CD4-positive, alpha-beta memory T cell (primary cell): ENCODE measurements around the gene HDGFL2. TPM values are rescaled to one million over a fixed set of nuclear protein-coding genes. Genes with fewer than 3 reads are reported as not detected.
A peak's percentile ranks its signal among the peaks of the same experiment; 100 is the strongest.

Source experiments
- CTCF ChIA-PET: fragments of 350-600 bp; sonication (Branson Sonifier 250); formaldehyde crosslinking; loops from one replicate; lab custom pipeline; 2021; ENCODE audit warnings: inconsistent platforms; ENCODE audit not compliant: partially characterized antibody; lab: Charles Lee
- POLR2A ChIA-PET: fragments of 350-600 bp; sonication (Branson Sonifier 250); formaldehyde crosslinking; loops from one replicate; lab custom pipeline; 2021; ENCODE audit not compliant: partially characterized antibody; lab: Charles Lee
- DNase-seq, 5 donors: peaks; one replicate each; pipeline versions ENCODE4 v3.0.0 to v3.0.0-alpha.2; 2020 to 2022; ENCODE audit warnings: mixed read lengths in 1 of 5
- H3K27ac ChIP-seq: one replicate; pipeline ENCODE4 v1.7.0; 2013; ENCODE audit warnings: low read depth, low read length
- H3K27me3 ChIP-seq: 2 replicates; pipeline ENCODE4 v1.7.0; 2013; ENCODE audit warnings: mild to moderate bottlenecking, low read length, moderate library complexity; ENCODE audit not compliant: insufficient read depth
- H3K36me3 ChIP-seq: 2 replicates; pipeline ENCODE4 v1.7.0; 2013; ENCODE audit warnings: mild to moderate bottlenecking, low read length, moderate library complexity; ENCODE audit not compliant: insufficient read depth
- H3K4me1 ChIP-seq: 2 replicates; pipeline ENCODE4 v1.7.0; 2013; ENCODE audit warnings: mild to moderate bottlenecking, low read length, moderate library complexity; ENCODE audit not compliant: insufficient read depth
- H3K4me3 ChIP-seq, 2 donors: one replicate each; pipeline ENCODE4 v1.7.0; 2013; ENCODE audit warnings: low read length in 2 of 2, mild to moderate bottlenecking in 1 of 2
- H3K9me3 ChIP-seq, 2 donors: one replicate each; pipeline ENCODE4 v1.7.0; 2013; ENCODE audit warnings: low read length in 2 of 2, control low read depth in 1 of 2; ENCODE audit not compliant: control insufficient read depth in 1 of 2
- H3K27ac Mint-ChIP-seq, 7 donors: one replicate each; pipeline ENCODE4 v1.8.0; 2020 to 2021; ENCODE audit warnings: mixed read lengths in 7 of 7, mild to moderate bottlenecking in 6 of 7, inconsistent platforms in 3 of 7, moderate library complexity in 3 of 7
- H3K27me3 Mint-ChIP-seq, 2 donors: one replicate each; pipeline ENCODE4 v1.8.0; 2020 to 2021; ENCODE audit warnings: mixed read lengths in 2 of 2
- H3K36me3 Mint-ChIP-seq, 2 donors: one replicate each; pipeline ENCODE4 v1.8.0; 2020 to 2021; ENCODE audit warnings: mixed read lengths in 2 of 2, inconsistent platforms in 1 of 2, mild to moderate bottlenecking in 1 of 2
- H3K4me1 Mint-ChIP-seq, 4 donors: one replicate each; pipeline ENCODE4 v1.8.0; 2020 to 2021; ENCODE audit warnings: mixed read lengths in 4 of 4, mild to moderate bottlenecking in 1 of 4
- H3K4me3 Mint-ChIP-seq, 8 donors: one replicate each; pipeline ENCODE4 v1.8.0; 2020 to 2021; ENCODE audit warnings: mixed read lengths in 8 of 8, mild to moderate bottlenecking in 7 of 8, moderate library complexity in 6 of 8, inconsistent platforms in 3 of 8
- H3K9me3 Mint-ChIP-seq, 8 donors: one replicate each; pipeline ENCODE4 v1.8.0; 2020 to 2021; ENCODE audit warnings: mixed read lengths in 8 of 8, mild to moderate bottlenecking in 5 of 8, inconsistent platforms in 3 of 8, moderate library complexity in 1 of 8
- intact Hi-C: fragments of 100-400 bp; cut with micrococcal nuclease; formaldehyde crosslinking; loops from one replicate; pipeline ENCODE4 v1.15.1; 2023
- polyA plus RNA-seq, 2 donors: library from polyadenylated mRNA; unstranded; fragments of 300-500 nt; fragmentation: Illumina TruSeq; gene quantifications; one replicate each; pipeline ENCODE4 v1.2.3, GENCODE V29; 2021
- total RNA-seq, 2 experiments: library from RNA; stranded (reverse); gene quantifications; one replicate each; pipeline ENCODE4 v1.2.3, GENCODE V29; 2021

The HDGFL2 gene
- total and polyA plus RNA-seq, 4 experiments from 2014 or later: 3.5 to 39.7 (median 31.3) TPM

DNA sequence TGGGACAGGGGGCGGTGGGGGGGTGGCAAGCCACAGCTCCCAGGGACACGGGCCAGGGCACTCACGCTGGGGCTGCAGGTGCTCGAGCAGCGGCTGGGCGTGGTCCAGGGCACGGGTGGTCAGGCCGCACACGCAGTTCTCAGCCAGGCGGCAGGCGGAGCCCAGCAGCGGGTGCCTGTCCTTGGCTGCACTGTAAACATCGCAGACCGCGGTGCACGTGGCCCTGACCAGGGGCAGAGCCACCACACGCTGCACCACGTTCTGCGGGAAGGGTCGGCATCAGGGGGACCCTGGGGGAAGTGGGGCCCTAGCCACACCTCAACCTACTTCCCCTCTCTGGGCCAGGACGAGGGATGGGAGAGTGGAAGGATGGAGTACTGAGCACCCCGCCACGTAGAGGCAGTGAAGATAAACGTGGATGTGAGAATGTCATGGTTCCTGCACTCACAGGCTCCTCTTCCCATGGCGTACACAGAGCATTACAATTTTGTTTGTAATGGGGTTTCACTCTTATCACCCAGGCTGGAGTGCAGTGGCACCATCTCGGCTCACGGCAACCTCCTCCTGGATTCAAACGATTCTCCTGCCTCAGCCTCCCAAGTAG lies 59.6 kb downstream of the HDGFL2 start:
- H3K9me3 Mint-ChIP-seq: no peaks in the 10 kb centered on the region
- H3K4me1 ChIP-seq: no peaks in the 10 kb centered on the region
- H3K4me3 Mint-ChIP-seq: no peak overlapping the region
- no peaks in the 10 kb centered on the region for H3K9me3 ChIP-seq
- H3K4me1 Mint-ChIP-seq: peaks cover 0 to 5% (median 2%) of the 10 kb centered on the region in 4 donors
- no peaks in the 10 kb centered on the region for H3K36me3 Mint-ChIP-seq
- no peak overlapping the region for H3K27ac ChIP-seq
- ChIA-PET CTCF (no interaction called here), POLR2A (no interaction called here)
- H3K27me3 ChIP-seq: no peaks in the 10 kb centered on the region
- no peak overlapping the region for H3K4me3 ChIP-seq
- H3K36me3 ChIP-seq: no peaks in the 10 kb centered on the region
- H3K27ac Mint-ChIP-seq: no peak overlapping the region
- DNase-seq: no peak
- intact Hi-C loops: no loop called here
- H3K27me3 Mint-ChIP-seq: peaks cover 5 to 13% of the 10 kb centered on the region in 2 donors

DNA sequence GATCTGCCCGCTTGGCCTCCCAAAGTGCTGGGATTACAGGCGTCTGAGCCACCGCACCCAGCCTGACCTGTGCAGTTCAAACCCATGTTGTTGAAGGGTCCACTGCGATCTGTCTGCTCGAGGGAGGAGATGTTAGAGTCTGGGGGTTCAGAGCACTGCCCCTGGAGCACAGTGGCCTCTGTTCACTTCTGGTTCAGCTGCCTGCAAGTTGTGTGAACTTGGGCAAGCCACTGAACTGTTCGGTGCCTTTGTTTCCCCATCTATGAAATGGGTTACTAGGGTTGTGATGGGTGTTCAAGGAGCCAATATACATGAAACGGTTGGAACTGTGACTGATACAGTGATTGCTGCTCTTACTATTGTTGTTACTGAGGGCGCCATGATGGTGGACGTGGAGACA lies 61.2 kb downstream of the HDGFL2 start:
- no peak overlapping the region for H3K27ac ChIP-seq
- H3K27me3 ChIP-seq: no peaks in the 10 kb centered on the region
- H3K9me3 ChIP-seq: no peaks in the 10 kb centered on the region
- DNase-seq: no peak
- Mint-ChIP-seq H3K27ac (peak overlapping the region in 1 of 7 donors; percentile 41), H3K9me3 (peaks cover 0 to 2% (median 0%) of the 10 kb centered on the region in 8 donors), H3K4me3 (peak overlapping the region in 1 of 8 donors; percentile 39), H3K4me1 (peaks cover 0 to 5% (median 2%) of the 10 kb centered on the region in 4 donors), H3K36me3 (no peaks in the 10 kb centered on the region), H3K27me3 (peaks cover 6 to 13% of the 10 kb centered on the region in 2 donors)
- intact Hi-C loops: no loop called here
- no peaks in the 10 kb centered on the region for H3K36me3 ChIP-seq
- CTCF ChIA-PET: no interaction called here
- no peak overlapping the region for H3K4me3 ChIP-seq
- no peaks in the 10 kb centered on the region for H3K4me1 ChIP-seq
- POLR2A ChIA-PET: no interaction called here

DNA sequence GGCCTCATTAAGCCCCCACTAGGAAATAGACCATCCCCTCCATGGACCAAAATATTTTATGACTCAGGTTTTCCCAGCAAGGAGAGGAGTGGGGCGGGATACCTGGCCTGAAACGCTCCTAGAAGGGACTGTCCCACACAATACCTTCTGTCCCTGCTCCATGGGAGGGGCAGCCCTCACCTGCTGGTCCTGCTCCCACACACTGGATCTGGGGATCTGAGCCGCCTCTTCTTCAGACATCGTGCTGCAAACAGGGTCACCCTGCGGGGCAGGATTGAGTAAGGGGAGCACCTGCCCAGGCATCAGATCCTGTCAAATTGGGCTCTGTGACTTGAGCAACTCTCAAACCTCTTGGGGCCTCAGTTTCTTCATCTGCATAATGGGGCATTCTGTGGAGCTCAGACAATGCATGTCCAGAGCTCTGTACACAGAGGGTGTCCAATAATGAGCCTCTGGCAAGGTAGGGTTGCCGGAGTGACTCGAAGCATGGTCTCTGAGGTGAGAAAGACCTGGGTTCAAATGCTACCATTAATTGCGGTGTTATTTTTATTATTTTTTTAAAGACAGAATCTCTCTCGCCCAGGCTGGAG lies 61.8 kb downstream of the HDGFL2 start:
- DNase-seq: no peak
- Histone ChIP-seq H3K4me1 (no peaks in the 10 kb centered on the region), H3K36me3 (no peaks in the 10 kb centered on the region), H3K27ac (no peak overlapping the region), H3K4me3 (no peak overlapping the region), H3K27me3 (no peaks in the 10 kb centered on the region), H3K9me3 (no peaks in the 10 kb centered on the region)
- Mint-ChIP-seq H3K4me3 (no peak overlapping the region), H3K36me3 (no peaks in the 10 kb centered on the region), H3K4me1 (peaks cover 0 to 5% (median 2%) of the 10 kb centered on the region in 4 donors), H3K9me3 (peaks cover 0 to 2% (median 0%) of the 10 kb centered on the region in 8 donors), H3K27me3 (peaks cover 6 to 13% of the 10 kb centered on the region in 2 donors), H3K27ac (no peak overlapping the region)
- ChIA-PET POLR2A (no interaction called here), CTCF (interaction anchor here (1.3 to 1.6 kb wide), 2 partner anchors 7 to 11 kb away, joined by 4 to 5 read pairs; no protein-coding TSS in a partner anchor)
- intact Hi-C loops: no loop called here

DNA sequence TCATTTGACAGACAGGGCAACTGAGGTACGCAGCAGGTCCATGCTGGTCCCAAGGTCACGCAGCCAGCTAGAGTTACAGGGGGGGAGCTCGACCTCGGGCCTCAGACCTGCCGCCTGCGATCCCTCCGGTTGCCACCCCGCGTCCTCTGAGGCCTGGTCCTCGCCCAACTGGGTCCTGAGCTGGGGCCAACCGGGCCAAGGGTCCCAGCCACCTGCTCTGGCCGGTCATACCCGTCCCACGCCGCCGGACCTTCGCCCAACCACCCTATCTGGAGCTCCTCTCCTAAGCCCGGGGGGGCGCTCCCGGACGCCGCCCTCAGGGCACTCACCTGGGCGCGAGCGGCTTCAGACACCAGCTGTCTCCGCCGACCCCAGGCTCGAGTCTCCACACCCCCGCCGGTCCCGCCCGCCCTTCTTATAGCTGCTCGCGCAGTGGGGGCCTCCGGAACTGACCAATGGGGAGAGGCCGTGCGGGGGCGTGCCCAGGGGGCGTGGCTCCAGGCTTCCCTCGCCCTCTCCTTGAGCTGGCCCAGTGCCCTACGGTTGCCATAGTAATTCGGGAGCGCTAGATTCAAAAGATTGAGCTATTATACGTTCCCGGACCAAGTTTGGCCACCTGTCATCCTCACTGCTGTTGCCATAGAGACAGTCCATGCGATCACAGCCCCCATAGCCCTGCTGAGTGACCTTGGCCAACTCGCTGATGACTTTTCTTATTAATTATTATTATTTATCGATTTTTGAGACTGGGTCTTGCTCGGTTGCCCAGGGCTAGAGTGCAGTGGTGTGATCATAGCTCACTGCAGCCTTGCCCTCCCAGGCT lies 63.0 kb downstream of the HDGFL2 start, which contains the start of gene PLIN5:
Gene PLIN5, minus strand, starts transcription at position 389 of the 823 bp plus-strand sequence. CDS start 1,150 bp downstream, outside the sequence.
- Histone ChIP-seq H3K9me3 (no peaks in the 10 kb centered on the region), H3K27me3 (no peaks in the 10 kb centered on the region), H3K36me3 (no peaks in the 10 kb centered on the region), H3K4me3 (no peak within 1 kb of the TSS), H3K4me1 (no peaks in the 10 kb centered on the region), H3K27ac (no peak within 1 kb of the TSS)
- peaks cover 0 to 3% (median 0%) of the 10 kb centered on the region in 8 donors for H3K9me3 Mint-ChIP-seq
- H3K36me3 Mint-ChIP-seq: no peaks in the 10 kb centered on the region
- ChIA-PET CTCF (interaction anchor here (1.0 to 1.6 kb wide), 4 partner anchors 8 to 14 kb away, joined by 3 to 5 read pairs (median 4); no protein-coding TSS in a partner anchor), POLR2A (no interaction called here)
- H3K4me1 Mint-ChIP-seq: peaks cover 3 to 10% (median 4%) of the 10 kb centered on the region in 4 donors
- intact Hi-C loops: no loop called here
- H3K27ac Mint-ChIP-seq: no peak within 1 kb of the TSS
- H3K4me3 Mint-ChIP-seq: peak within 1 kb of the TSS in 2 of 8 donors; percentile 52 to 58
- peak in 2 of 5 donors; percentile 11 to 15 for DNase-seq
- H3K27me3 Mint-ChIP-seq: peaks cover 8 to 11% of the 10 kb centered on the region in 2 donors

DNA sequence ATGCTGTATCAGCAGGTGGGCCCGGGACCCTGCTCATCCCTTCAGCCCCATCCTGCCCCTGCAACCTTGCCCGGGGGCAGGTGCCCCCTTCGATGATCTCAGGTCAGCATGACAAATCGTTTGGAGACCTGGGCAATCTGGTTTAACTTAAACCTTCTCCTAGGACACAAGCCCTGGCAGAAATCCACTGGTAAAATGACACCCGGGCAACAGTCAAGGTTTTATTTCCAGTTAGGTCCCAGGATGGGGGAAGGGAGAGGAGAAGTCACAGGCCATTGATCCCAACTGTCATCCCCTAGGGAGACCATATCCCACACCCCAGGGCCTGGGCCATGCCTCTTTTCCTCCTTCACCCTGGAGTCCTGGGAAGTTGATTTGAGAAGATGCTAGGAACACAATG lies 64.7 kb downstream of the HDGFL2 start:
- Histone ChIP-seq H3K27ac (no peak overlapping the region), H3K36me3 (no peaks in the 10 kb centered on the region), H3K9me3 (no peaks in the 10 kb centered on the region), H3K4me3 (no peak overlapping the region), H3K4me1 (no peaks in the 10 kb centered on the region), H3K27me3 (no peaks in the 10 kb centered on the region)
- peaks cover 0 to 13% (median 5%) of the 10 kb centered on the region in 8 donors for H3K9me3 Mint-ChIP-seq
- H3K36me3 Mint-ChIP-seq: no peaks in the 10 kb centered on the region
- peaks cover 4 to 13% (median 5%) of the 10 kb centered on the region in 4 donors for H3K4me1 Mint-ChIP-seq
- POLR2A ChIA-PET: no interaction called here
- no peak for DNase-seq
- no peak overlapping the region for H3K4me3 Mint-ChIP-seq
- intact Hi-C loops: no loop called here
- H3K27ac Mint-ChIP-seq: no peak overlapping the region
- CTCF ChIA-PET: no interaction called here
- H3K27me3 Mint-ChIP-seq: peaks cover 10 to 11% of the 10 kb centered on the region in 2 donors

DNA sequence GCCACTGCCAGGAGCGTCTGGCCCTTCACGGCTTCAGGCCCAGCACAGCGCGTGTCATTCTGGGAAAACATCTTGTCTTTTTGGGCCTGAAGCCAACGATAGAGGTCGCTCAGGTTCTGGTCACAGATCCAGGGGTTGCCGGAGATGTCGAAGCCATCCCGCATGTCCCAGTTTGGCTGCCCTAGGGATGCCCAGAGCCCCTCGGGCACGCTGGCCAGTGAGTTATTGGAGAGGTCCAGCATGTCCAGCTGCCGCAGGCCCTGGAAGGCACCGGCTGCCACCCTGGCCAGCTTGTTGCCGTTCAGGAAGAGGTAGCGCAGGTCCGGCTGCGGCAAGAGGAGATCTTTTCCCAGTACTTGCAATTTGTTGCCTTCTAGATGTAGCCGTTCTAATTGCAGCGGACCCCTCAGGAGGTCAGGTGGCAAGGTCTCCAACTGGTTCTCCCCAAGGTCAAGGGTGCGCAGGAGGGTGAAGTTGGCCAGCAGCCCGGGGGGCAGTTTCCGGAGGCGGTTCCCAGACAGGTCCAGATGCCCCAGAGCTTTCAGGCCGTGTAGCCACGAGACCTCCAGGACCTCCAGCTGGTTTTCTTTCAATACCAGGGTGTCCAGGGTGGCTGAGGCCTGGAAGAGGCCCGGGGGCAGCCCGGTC lies 66.0 kb downstream of the HDGFL2 start:
- intact Hi-C loops: no loop called here
- Mint-ChIP-seq H3K36me3 (no peaks in the 10 kb centered on the region), H3K4me1 (peaks cover 4 to 13% (median 5%) of the 10 kb centered on the region in 4 donors), H3K27ac (no peak overlapping the region), H3K9me3 (peaks cover 0 to 13% (median 5%) of the 10 kb centered on the region in 8 donors), H3K27me3 (peaks cover 10 to 11% of the 10 kb centered on the region in 2 donors), H3K4me3 (no peak overlapping the region)
- Histone ChIP-seq H3K4me1 (no peaks in the 10 kb centered on the region), H3K9me3 (no peaks in the 10 kb centered on the region), H3K27ac (no peak overlapping the region), H3K36me3 (no peaks in the 10 kb centered on the region), H3K27me3 (no peaks in the 10 kb centered on the region), H3K4me3 (no peak overlapping the region)
- POLR2A ChIA-PET: no interaction called here
- CTCF ChIA-PET: no interaction called here
- DNase-seq: no peak
